ENCODE measurements around the gene WFIKKN2. TPM values are rescaled to one million over a fixed set of nuclear protein-coding genes. Genes with fewer than 3 reads are reported as not detected.

Gene WFIKKN2
- polyA plus RNA-seq, 1 experiment = not detected

DNA sequence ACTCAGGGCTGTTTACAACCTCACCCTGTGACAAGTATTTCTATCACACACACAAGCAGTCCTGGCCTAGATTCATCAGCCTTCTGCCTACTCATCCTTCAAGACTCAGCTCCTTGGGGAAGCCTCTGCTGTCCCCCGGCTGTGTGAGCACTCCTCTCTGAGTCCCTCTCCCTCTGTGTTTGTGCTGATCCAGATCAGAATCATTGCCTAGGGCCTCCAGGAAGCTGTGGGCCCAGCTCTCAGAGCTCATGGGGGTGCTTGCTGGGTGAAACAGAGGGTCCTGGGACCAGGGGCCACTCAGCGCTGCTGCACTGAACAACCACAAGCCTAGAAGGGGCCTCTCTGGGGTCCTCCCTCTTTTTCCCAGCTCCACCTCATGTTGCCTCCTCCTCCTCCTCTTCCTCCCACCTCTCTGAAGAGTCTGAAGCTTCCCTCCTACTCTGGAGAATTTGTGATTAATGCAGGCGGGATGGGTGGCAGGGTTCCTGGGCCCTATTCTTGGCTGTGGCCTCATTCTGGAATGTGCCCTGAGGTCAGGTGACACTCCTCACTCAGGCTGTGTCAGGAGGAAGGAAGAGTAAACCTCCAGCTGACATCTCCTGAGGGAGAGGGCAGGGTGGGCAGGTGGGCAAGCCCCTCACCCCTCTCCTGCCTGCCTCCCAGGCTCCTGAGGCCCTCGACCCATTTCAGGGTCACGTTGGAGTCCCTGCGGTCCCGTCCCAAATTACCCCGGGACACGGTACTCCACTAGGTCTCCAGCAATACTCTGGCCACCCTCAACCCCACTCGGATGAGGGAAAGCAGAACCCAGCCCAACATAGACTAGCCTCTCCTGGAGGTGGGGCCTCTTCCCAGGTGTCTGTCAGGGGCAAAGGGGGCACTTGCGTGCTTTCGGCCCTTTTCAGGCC, 10.1 kb downstream of the WFIKKN2 start:
- DNase-seq (ENCODE audit: low read depth) = no peak
- ChIA-PET CTCF (interaction anchor here (0.7 to 9.7 kb wide), 12 partner anchors 8 to 298 kb away, joined by 3 to 164 read pairs (median 3); no protein-coding TSS in a partner anchor), POLR2A (no interaction called here)
- Histone ChIP-seq H3K36me3 (ENCODE audit: control insufficient read depth, insufficient read depth, low read length) (no peaks in the 10 kb centered on the region), H3K27me3 (ENCODE audit: control insufficient read depth, insufficient read depth, low read length) (no peaks in the 10 kb centered on the region), H3K4me3 (ENCODE audit: low read depth, low read length) (no peak overlapping the region)
- TF ChIP-seq, protein P1, sequence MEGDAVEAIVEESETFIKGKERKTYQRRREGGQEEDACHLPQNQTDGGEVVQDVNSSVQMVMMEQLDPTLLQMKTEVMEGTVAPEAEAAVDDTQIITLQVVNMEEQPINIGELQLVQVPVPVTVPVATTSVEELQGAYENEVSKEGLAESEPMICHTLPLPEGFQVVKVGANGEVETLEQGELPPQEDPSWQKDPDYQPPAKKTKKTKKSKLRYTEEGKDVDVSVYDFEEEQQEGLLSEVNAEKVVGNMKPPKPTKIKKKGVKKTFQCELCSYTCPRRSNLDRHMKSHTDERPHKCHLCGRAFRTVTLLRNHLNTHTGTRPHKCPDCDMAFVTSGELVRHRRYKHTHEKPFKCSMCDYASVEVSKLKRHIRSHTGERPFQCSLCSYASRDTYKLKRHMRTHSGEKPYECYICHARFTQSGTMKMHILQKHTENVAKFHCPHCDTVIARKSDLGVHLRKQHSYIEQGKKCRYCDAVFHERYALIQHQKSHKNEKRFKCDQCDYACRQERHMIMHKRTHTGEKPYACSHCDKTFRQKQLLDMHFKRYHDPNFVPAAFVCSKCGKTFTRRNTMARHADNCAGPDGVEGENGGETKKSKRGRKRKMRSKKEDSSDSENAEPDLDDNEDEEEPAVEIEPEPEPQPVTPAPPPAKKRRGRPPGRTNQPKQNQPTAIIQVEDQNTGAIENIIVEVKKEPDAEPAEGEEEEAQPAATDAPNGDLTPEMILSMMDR (IDR thresholded peaks at IDR 0.05; ENCODE audit: insufficient read depth, low read depth, low read length) = no peak

GRCh38 chr17:50847566-50847965, 12.2 kb downstream of the WFIKKN2 start:
- Histone ChIP-seq H3K4me3 (ENCODE audit: low read depth, low read length) (no peak overlapping the region), H3K36me3 (ENCODE audit: control insufficient read depth, insufficient read depth, low read length) (no peaks in the 10 kb centered on the region), H3K27me3 (ENCODE audit: control insufficient read depth, insufficient read depth, low read length) (no peaks in the 10 kb centered on the region)
- no peak for DNase-seq (ENCODE audit: low read depth)
- POLR2A ChIA-PET = no interaction called here
- CTCF ChIA-PET = interaction anchor here (1.1 to 10.0 kb wide), 4 partner anchors 34 to 297 kb away, joined by 3 to 294 read pairs (median 84); no protein-coding TSS in a partner anchor
- TF ChIP-seq, protein P1 (IDR thresholded peaks at IDR 0.05; ENCODE audit: insufficient read depth, low read depth, low read length) = no peak

DNA sequence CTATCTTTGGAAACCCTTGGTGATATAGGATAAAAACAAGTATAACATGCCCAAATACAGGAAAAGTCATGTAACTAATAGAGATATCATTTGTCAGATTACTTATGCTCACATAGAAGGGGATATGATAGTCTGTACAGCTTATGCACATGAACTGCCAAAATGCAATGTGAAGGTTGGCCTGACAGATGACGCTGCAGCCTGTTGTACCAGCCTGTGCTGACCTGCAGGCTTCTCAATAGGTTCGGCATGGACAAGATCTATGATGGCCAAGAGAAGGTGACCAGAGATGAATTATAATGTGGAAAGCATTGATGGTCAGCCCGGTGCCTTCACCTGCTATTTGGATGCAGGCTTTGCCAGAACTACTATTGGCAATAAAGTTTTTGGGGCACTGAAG, 12.7 kb downstream of the WFIKKN2 start:
- ChIA-PET CTCF (interaction anchor here (0.6 to 10.0 kb wide), 8 partner anchors 15 to 305 kb away, joined by 3 to 294 read pairs (median 6); partner anchors contain the start of gene NME1), POLR2A (no interaction called here)
- DNase-seq (ENCODE audit: low read depth) = no peak
- Histone ChIP-seq H3K36me3 (ENCODE audit: control insufficient read depth, insufficient read depth, low read length) (no peaks in the 10 kb centered on the region), H3K4me3 (ENCODE audit: low read depth, low read length) (no peak overlapping the region), H3K27me3 (ENCODE audit: control insufficient read depth, insufficient read depth, low read length) (no peaks in the 10 kb centered on the region)
- TF ChIP-seq, protein P1 (IDR thresholded peaks at IDR 0.05; ENCODE audit: insufficient read depth, low read depth, low read length) = no peak

- DNase-seq (ENCODE audit: low read depth) = no peak
- TF ChIP-seq, protein P1 (IDR thresholded peaks at IDR 0.05; ENCODE audit: insufficient read depth, low read depth, low read length) = no peak
- H3K4me3 ChIP-seq (ENCODE audit: low read depth, low read length) = no peak overlapping the region
- peaks cover under 1% of the 10 kb centered on the region; the same call in 1 of the 2 replicates for H3K27me3 ChIP-seq (ENCODE audit: control insufficient read depth, insufficient read depth, low read length)
- CTCF ChIA-PET = interaction anchor here (0.6 to 10.0 kb wide), 8 partner anchors 14 to 304 kb away, joined by 3 to 294 read pairs (median 6); partner anchors contain the start of gene NME1
- POLR2A ChIA-PET = no interaction called here
- H3K36me3 ChIP-seq (ENCODE audit: control insufficient read depth, insufficient read depth, low read length) = no peaks in the 10 kb centered on the region
Observed at GRCh38 chr17:50848711-50849110, 13.3 kb downstream of the WFIKKN2 start.

- DNase-seq (ENCODE audit: low read depth) = no peak
- TF ChIP-seq, protein P1 (IDR thresholded peaks at IDR 0.05; ENCODE audit: insufficient read depth, low read depth, low read length) = no peak
- Histone ChIP-seq H3K4me3 (ENCODE audit: low read depth, low read length) (no peak overlapping the region), H3K36me3 (ENCODE audit: control insufficient read depth, insufficient read depth, low read length) (no peaks in the 10 kb centered on the region), H3K27me3 (ENCODE audit: control insufficient read depth, insufficient read depth, low read length) (peaks cover 1% of the 10 kb centered on the region; the same call in 1 of the 2 replicates)
- POLR2A ChIA-PET = no interaction called here
- CTCF ChIA-PET = interaction anchor here (0.8 to 10.0 kb wide), 9 partner anchors 12 to 302 kb away, joined by 3 to 294 read pairs (median 14); partner anchors contain the start of gene NME1
Observed at GRCh38 chr17:50850640-50851039, 15.3 kb downstream of the WFIKKN2 start.
